Activated naive CD4-positive, alpha-beta T cell treated with anti-CD3 and anti-CD28 coated beads, Interleukin-2, amount 10 ng/mL, durations not matched to agents 7 days and 5 days (primary cell): ENCODE data around the gene LRRC8B.
"Not testable (repeated sequence)": the region's sequence is repeated elsewhere in the genome, so short reads cannot be mapped to it uniquely, and the experiment has no call there.

Source experiments
- CTCF ChIA-PET: fragments of 350-600 bp; sonication (Branson Sonifier 250); formaldehyde crosslinking; loops from one replicate; lab custom pipeline; 2021; ENCODE audit warnings: antibody characterized with exemption; lab: Charles Lee
- DNase-seq: peaks from one replicate; pipeline ENCODE4 v3.0.0-alpha.2; 2020
- H3K27ac Mint-ChIP-seq: one replicate; pipeline ENCODE4 v1.8.0; 2021; ENCODE audit warnings: mild to moderate bottlenecking, moderate library complexity, mixed read lengths
- H3K27me3 Mint-ChIP-seq: one replicate; pipeline ENCODE4 v1.8.0; 2021; ENCODE audit warnings: mild to moderate bottlenecking, mixed read lengths
- H3K36me3 Mint-ChIP-seq: one replicate; pipeline ENCODE4 v1.8.0; 2021; ENCODE audit warnings: mixed read lengths
- H3K4me1 Mint-ChIP-seq: one replicate; pipeline ENCODE4 v1.8.0; 2021; ENCODE audit warnings: mixed read lengths
- H3K4me3 Mint-ChIP-seq: one replicate; pipeline ENCODE4 v1.8.0; 2021; ENCODE audit warnings: mild to moderate bottlenecking, moderate library complexity, mixed read lengths
- H3K9me3 Mint-ChIP-seq: one replicate; pipeline ENCODE4 v1.8.0; 2021; ENCODE audit warnings: mixed read lengths

LRRC8B gene

DNA sequence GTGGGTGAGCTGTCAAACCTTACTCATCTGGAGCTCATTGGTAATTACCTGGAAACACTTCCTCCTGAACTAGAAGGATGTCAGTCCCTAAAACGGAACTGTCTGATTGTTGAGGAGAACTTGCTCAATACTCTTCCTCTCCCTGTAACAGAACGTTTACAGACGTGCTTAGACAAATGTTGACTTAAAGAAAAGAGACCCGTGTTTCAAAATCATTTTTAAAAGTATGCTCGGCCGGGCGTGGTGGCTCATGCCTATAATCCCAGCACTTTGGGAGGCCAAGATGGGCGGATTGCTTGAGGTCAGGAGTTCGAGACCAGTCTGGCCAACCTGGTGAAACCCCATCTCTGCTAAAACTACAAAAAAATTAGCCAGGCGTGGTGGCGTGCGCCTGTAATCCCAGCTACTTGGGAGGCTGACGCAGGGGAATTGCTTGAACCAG, 68.3 kb downstream of the LRRC8B start:
- CTCF ChIA-PET = interaction anchor here (0.8 to 1.4 kb wide), 4 partner anchors 10 to 165 kb away, joined by 3 read pairs; no protein-coding TSS in a partner anchor
- peaks cover 40% of the 10 kb centered on the region for H3K36me3 Mint-ChIP-seq

GRCh38 chr1:89594096-89594740, 69.6 kb downstream of the LRRC8B start:
- CTCF ChIA-PET = interaction anchor here (0.9 to 1.8 kb wide), 4 partner anchors 9 to 169 kb away, joined by 3 to 7 read pairs (median 5); no protein-coding TSS in a partner anchor
- no peak overlapping the region for H3K27ac Mint-ChIP-seq
- no peak for DNase-seq
- H3K36me3 Mint-ChIP-seq = peaks cover 37% of the 10 kb centered on the region
- no peaks in the 10 kb centered on the region for H3K27me3 Mint-ChIP-seq
- H3K4me3 Mint-ChIP-seq = no peak overlapping the region
- no peaks in the 10 kb centered on the region for H3K9me3 Mint-ChIP-seq
- peaks cover 64% of the 10 kb centered on the region for H3K4me1 Mint-ChIP-seq

More for the DNA sequence above, 68.3 kb downstream of the LRRC8B start:
- not testable (repeated sequence) for H3K27me3 Mint-ChIP-seq, DNase-seq, H3K27ac Mint-ChIP-seq, H3K9me3 Mint-ChIP-seq, H3K4me3 Mint-ChIP-seq
- H3K4me1 Mint-ChIP-seq = peaks cover 61% of the 10 kb centered on the region

DNA sequence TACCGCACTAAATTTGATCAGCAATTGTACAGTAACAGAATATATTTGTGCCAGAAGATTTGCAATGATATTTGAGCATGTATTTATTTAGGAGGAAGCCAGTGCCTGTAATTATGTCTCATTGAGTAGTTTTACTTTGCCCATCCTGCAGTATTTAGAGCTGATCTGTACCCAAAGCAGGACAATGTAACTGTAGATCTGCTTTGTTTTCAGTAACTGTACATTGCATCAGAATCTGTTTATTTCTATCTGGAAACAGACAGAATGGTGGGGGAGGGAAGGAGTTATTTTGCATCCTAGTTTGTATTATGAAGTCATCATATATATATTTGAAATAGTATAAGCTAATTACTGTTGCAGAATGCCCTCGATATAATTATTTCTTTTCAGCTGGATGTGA, 72.1 kb downstream of the LRRC8B start:
- CTCF ChIA-PET = interaction anchor here (1.0 to 2.0 kb wide), 7 partner anchors 9 to 166 kb away, joined by 3 to 8 read pairs (median 4); no protein-coding TSS in a partner anchor
- Mint-ChIP-seq H3K27me3 (no peaks in the 10 kb centered on the region), H3K4me1 (peaks cover 70% of the 10 kb centered on the region), H3K9me3 (no peaks in the 10 kb centered on the region), H3K27ac (no peak overlapping the region), H3K4me3 (no peak overlapping the region), H3K36me3 (peaks cover 34% of the 10 kb centered on the region)
- DNase-seq = no peak

DNA sequence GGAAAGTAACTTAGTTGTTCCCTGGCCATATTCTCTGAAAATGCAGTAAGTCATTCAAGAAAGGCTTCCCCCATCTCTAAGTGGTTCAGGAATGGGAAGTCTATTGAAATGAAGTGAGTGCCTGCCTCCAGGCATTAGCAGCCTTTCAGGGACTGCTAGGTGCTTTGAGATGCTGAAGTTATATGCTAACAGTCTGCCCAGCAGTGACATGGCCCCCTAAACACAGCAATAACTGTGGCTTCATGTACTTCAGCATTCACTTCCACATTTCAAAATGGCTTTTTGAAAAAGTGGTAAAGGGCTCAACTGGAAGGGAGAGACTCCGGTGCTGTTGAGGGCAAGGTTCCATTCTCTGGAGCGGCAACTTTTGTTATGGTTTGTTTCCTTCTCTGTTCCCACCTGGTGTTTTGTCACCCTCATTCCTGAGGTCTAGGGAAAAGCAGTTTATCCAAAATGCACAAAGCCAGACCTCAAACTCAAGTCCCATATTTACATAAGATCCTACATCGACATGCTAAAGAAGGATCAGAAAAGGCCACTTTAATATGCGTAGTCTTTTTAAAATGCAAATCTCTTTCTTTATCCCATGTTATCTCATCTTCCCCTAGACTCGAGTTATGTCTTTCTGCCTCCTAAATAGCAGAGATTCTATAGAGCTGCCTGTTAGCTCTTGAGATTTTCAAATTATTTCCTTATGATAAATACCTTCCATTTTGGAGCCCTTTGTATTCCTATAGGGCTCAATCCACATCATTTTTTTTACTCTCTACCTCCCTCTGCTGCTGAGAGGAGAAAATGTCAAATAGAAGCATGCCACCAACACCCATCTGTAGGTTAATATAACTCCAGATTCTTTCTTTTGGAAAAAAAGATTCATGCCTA, 74.1 kb downstream of the LRRC8B start:
- no peak for DNase-seq
- Mint-ChIP-seq H3K4me1 (peaks cover 72% of the 10 kb centered on the region), H3K9me3 (no peaks in the 10 kb centered on the region), H3K27ac (no peak overlapping the region), H3K27me3 (no peaks in the 10 kb centered on the region), H3K4me3 (no peak overlapping the region), H3K36me3 (peaks cover 20% of the 10 kb centered on the region)
- CTCF ChIA-PET = interaction anchor here (0.7 to 3.2 kb wide), 10 partner anchors 9 to 446 kb away, joined by 3 to 21 read pairs (median 6); no protein-coding TSS in a partner anchor

DNA sequence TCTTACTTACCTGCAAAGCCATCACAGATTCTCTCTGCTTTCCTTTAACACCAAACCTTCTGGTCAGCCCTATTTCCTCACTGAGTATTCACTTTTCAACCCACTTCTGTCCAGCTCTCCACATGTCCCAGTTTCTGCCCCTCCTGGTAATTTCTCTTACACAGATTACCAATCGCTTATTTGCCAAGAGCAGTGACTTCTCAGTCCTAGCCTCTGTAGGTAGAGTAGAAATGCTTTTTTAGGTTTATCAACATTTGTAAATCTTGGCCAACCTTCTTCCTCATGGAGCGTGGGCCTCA, 74.7 kb downstream of the LRRC8B start:
- Mint-ChIP-seq H3K4me1 (peaks cover 76% of the 10 kb centered on the region), H3K27ac (no peak overlapping the region), H3K36me3 (peaks cover 19% of the 10 kb centered on the region), H3K27me3 (no peaks in the 10 kb centered on the region), H3K9me3 (no peaks in the 10 kb centered on the region), H3K4me3 (no peak overlapping the region)
- CTCF ChIA-PET = interaction anchor here (0.7 to 3.2 kb wide), 10 partner anchors 9 to 447 kb away, joined by 3 to 21 read pairs (median 4); no protein-coding TSS in a partner anchor
- DNase-seq = no peak

GRCh38 chr1:89600451-89601224, 76.0 kb downstream of the LRRC8B start:
- H3K4me3 Mint-ChIP-seq = no peak overlapping the region
- H3K4me1 Mint-ChIP-seq = peaks cover 84% of the 10 kb centered on the region
- DNase-seq = no peak
- CTCF ChIA-PET = interaction anchor here (0.8 to 6.0 kb wide), 10 partner anchors 9 to 162 kb away, joined by 3 to 29 read pairs (median 8); no protein-coding TSS in a partner anchor
- H3K27me3 Mint-ChIP-seq = no peaks in the 10 kb centered on the region
- no peak overlapping the region for H3K27ac Mint-ChIP-seq
- no peaks in the 10 kb centered on the region for H3K9me3 Mint-ChIP-seq
- peaks cover 24% of the 10 kb centered on the region for H3K36me3 Mint-ChIP-seq

- Mint-ChIP-seq H3K27ac (peak overlapping the region; percentile 12), H3K4me1 (peaks cover 96% of the 10 kb centered on the region), H3K27me3 (no peaks in the 10 kb centered on the region), H3K4me3 (no peak overlapping the region), H3K36me3 (peaks cover 21% of the 10 kb centered on the region), H3K9me3 (no peaks in the 10 kb centered on the region)
- CTCF ChIA-PET = interaction anchor here (1.1 to 6.0 kb wide), 11 partner anchors 8 to 160 kb away, joined by 3 to 29 read pairs (median 6); no protein-coding TSS in a partner anchor
- DNase-seq = no peak
Measured at GRCh38 chr1:89602871-89603404, 78.3 kb downstream of the LRRC8B start.

DNA sequence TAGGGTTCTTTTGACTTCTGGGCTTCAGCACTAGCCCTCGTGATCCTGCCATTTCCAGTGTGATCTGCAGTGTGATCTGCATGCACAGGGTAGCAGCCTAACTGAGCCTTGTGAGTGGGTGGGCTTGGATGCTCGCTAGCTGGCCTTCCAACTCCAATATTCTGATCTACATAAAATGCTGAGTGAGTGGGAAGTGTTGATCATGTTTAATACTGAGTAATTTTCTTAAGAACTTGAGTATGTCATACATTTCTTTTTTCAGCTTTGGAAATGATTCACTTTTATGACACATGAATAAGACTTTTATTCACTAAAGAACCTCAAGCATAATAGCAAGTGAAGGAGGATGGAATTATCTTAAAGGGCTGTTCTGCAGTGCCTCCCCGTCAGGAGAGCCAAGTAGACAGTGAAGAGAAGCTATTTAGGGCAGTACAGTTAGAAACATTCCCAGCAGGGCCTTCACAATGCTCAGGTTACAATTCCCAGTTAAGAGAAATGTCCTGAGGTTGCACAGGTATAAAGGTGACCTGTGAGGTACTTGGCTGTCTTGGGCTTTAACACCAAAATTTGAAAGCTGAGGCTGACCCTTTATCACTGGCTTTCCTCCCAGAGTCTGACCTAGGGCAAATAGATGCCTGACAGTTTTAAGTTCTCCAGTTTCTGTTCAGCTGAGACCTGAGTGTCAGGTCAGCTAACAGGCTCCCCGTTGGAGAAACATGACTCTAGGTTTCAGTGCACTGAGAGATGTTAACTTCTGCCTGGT, 79.2 kb downstream of the LRRC8B start:
- H3K9me3 Mint-ChIP-seq = no peaks in the 10 kb centered on the region
- CTCF ChIA-PET = interaction anchor here (0.7 to 6.0 kb wide), 17 partner anchors 8 to 159 kb away, joined by 3 to 29 read pairs (median 6); no protein-coding TSS in a partner anchor
- H3K4me3 Mint-ChIP-seq = no peak overlapping the region
- H3K27me3 Mint-ChIP-seq = peaks cover under 1% of the 10 kb centered on the region
- peaks cover 96% of the 10 kb centered on the region for H3K4me1 Mint-ChIP-seq
- peak overlapping the region; percentile 100 for H3K27ac Mint-ChIP-seq
- peaks cover 21% of the 10 kb centered on the region for H3K36me3 Mint-ChIP-seq
- no peak for DNase-seq

GRCh38 chr1:89604414-89604735, 79.7 kb downstream of the LRRC8B start:
- H3K9me3 Mint-ChIP-seq = no peaks in the 10 kb centered on the region
- peaks cover 96% of the 10 kb centered on the region for H3K4me1 Mint-ChIP-seq
- DNase-seq = no peak
- H3K27me3 Mint-ChIP-seq = peaks cover 4% of the 10 kb centered on the region
- CTCF ChIA-PET = interaction anchor here (0.7 to 6.0 kb wide), 12 partner anchors 9 to 158 kb away, joined by 3 to 29 read pairs (median 6); no protein-coding TSS in a partner anchor
- H3K36me3 Mint-ChIP-seq = peaks cover 21% of the 10 kb centered on the region
- no peak overlapping the region for H3K4me3 Mint-ChIP-seq
- peak overlapping the region; percentile 100 for H3K27ac Mint-ChIP-seq

DNA sequence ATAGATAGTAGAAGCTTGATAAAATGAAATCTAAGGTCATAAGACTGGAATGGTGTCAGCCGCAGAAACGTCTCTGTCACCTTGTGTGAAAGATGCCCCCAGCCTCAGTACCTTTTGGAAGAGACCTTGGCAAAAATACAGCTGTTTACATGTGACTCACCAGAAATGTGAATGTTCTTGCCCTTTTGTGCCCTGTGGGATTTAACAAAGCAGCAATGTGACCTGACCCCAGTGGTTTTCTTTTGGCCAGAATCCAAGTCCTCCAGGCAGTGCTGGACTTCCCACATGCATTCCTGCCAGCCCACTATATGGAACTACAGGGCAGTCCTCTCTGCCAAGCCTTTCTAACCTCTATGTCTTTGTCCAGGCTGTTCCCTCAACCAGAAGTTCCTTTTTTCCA, 81.1 kb downstream of the LRRC8B start:
- Mint-ChIP-seq H3K27me3 (peaks cover 9% of the 10 kb centered on the region), H3K9me3 (no peaks in the 10 kb centered on the region), H3K27ac (peak overlapping the region; percentile 100), H3K4me1 (peaks cover 95% of the 10 kb centered on the region), H3K4me3 (no peak overlapping the region), H3K36me3 (peaks cover 23% of the 10 kb centered on the region)
- DNase-seq = no peak
- CTCF ChIA-PET = interaction anchor here (1.1 to 6.0 kb wide), 3 partner anchors 122 to 157 kb away, joined by 3 to 29 read pairs (median 11); no protein-coding TSS in a partner anchor

- Mint-ChIP-seq H3K4me1 (peaks cover 96% of the 10 kb centered on the region), H3K4me3 (peak overlapping the region; percentile 22), H3K36me3 (peaks cover 20% of the 10 kb centered on the region), H3K27me3 (peaks cover 9% of the 10 kb centered on the region), H3K27ac (peak overlapping the region; percentile 100), H3K9me3 (no peaks in the 10 kb centered on the region)
- DNase-seq = no peak
- CTCF ChIA-PET = interaction anchor here (0.6 to 3.3 kb wide), 6 partner anchors 9 to 156 kb away, joined by 3 to 11 read pairs (median 3); no protein-coding TSS in a partner anchor
Measured at GRCh38 chr1:89606227-89606980, 81.8 kb downstream of the LRRC8B start.

DNA sequence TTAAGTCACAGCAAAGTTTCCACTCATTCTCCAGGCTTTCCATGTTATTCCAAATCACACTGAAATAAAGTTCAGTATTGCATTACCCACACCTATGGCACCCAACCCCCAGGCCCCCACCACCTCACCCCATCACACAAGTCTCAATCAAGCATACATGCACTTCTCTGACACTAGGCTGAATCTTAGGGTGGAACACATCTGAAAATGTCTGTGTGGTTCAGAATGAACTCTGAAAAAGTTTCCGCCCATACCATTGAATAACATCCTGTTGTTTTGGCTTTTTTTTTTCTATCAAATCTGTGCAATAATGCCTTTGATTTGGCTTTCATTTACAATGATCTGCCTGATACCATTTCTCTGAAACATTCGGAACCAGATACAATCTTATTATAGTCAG, 82.5 kb downstream of the LRRC8B start:
- H3K27me3 Mint-ChIP-seq = peaks cover 9% of the 10 kb centered on the region
- H3K27ac Mint-ChIP-seq = peak overlapping the region; percentile 100
- H3K4me3 Mint-ChIP-seq = peak overlapping the region; percentile 22
- no peaks in the 10 kb centered on the region for H3K9me3 Mint-ChIP-seq
- CTCF ChIA-PET = interaction anchor here (1.2 to 3.3 kb wide), 5 partner anchors 8 to 156 kb away, joined by 3 to 11 read pairs (median 4); no protein-coding TSS in a partner anchor
- peaks cover 95% of the 10 kb centered on the region for H3K4me1 Mint-ChIP-seq
- DNase-seq = peak; percentile 75
- peaks cover 21% of the 10 kb centered on the region for H3K36me3 Mint-ChIP-seq
